Heart left ventricle (tissue), 13 donors: ENCODE data around the gene TMEM273.

ENCODE experiments used
- POLR2A ChIP-seq, 2 donors: fragments of 450-650 bp; IDR thresholded peaks; one replicate each; pipeline ENCODE4 v1.6.1; 2017; ENCODE audit warnings: antibody characterized with exemption in 2 of 2, mild to moderate bottlenecking in 2 of 2, moderate library complexity in 2 of 2
- TF ChIP-seq, protein P1 (sequence below), 12 donors: fragments of 200-600 bp; sonication (generic) in 4 of 12; IDR thresholded peaks; one replicate each; pipeline versions ENCODE4 v1.5.0 to v1.8.0; 2018 to 2022; ENCODE audit warnings: antibody characterized with exemption in 12 of 12, mild to moderate bottlenecking in 5 of 12
- donor health status: ischemic (EF 13 %, LVEDD 7.1; RV severe dilation, severe dysfunction).
- donor health status: DM: no; HTN: yes; CAD: no.
- donor health status: DM: no; HTN: no; CAD: no.
- donor health status: ischemic (EF 25% LVEDD 6.9; RV normal size, moderate dysfunction).
- donor health status: ischemic (EF 25% LVEDD 5.7; RV mildly dilated, moderate dysfunction).
- donor health status: ischemic (EF 35%, LVEDD 5.7; RV mildly dilated, moderate dysfunction).
- donor health status: nonischemic (EF 11% LVEDD 7.7; RV severe dilation, severe dysfunction).
- donor health status: DM: yes; HTN: yes; CAD: no.
- donor health status: PGD.
- donor health status: ischemic (EF 29% LVEDD 5.4; RV normal size, mild dysfunction).
- donor health status: nonischemic (EF 23%, LVEDD 6.1; RV moderate dilation, normal function).

DNA sequence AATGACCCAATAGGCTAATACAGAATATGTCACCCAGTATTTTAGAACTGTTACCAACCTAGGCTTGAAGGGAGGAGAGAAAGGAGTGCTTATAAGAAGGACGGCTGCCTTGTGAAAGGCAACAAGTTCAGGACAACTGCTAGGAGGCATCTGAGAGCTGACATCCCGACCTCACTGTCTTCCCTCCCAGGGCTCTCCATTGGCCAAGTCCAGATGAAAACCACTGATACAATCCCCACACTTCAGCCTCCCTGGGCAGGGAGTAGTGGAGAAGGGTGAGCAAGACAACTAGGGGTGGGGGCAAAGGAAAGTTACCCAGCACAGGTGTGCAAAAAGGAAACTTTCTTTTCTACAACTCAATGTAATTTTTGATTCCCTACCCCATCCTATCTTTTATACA lies 29.5 kb upstream of the TMEM273 start:
- TF ChIP-seq, protein P1, sequence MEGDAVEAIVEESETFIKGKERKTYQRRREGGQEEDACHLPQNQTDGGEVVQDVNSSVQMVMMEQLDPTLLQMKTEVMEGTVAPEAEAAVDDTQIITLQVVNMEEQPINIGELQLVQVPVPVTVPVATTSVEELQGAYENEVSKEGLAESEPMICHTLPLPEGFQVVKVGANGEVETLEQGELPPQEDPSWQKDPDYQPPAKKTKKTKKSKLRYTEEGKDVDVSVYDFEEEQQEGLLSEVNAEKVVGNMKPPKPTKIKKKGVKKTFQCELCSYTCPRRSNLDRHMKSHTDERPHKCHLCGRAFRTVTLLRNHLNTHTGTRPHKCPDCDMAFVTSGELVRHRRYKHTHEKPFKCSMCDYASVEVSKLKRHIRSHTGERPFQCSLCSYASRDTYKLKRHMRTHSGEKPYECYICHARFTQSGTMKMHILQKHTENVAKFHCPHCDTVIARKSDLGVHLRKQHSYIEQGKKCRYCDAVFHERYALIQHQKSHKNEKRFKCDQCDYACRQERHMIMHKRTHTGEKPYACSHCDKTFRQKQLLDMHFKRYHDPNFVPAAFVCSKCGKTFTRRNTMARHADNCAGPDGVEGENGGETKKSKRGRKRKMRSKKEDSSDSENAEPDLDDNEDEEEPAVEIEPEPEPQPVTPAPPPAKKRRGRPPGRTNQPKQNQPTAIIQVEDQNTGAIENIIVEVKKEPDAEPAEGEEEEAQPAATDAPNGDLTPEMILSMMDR (IDR thresholded peaks at IDR 0.05), result no peak
- no peak for TF ChIP-seq POLR2A (IDR thresholded peaks at IDR 0.05)
